ENCODE results near the gene HIVEP3. TPM values are rescaled to one million over a fixed set of nuclear protein-coding genes. Genes with fewer than 3 reads are reported as not detected.

The HIVEP3 gene
- total RNA-seq, 1 experiment from 2014 or later, result 0.55 TPM

DNA sequence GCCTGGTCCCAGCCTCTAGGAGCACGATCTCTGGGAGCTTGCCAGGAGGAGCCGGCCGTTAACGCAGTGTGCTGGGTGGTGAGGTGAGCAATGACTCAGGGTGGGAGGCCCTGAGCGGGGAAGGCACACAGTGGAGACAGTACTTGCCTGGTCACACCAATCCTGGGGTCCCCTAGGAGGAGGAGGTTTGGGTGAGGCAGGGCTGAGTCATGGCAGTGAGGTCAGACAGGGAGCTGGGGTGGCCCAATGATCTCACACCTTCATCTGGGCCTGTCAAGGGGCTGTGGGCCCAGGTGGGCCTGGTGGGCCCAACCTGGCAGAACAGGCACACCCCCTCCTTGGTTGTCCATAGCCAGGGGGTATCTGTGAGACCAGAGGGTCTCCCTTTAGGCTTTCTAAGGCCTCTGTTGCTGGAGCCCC lies 425.6 kb downstream of the HIVEP3 start (continued):
- TF ChIP-seq ESRRA (CRISPR knock-in tag; IDR thresholded peaks at IDR 0.05; ENCODE audit: borderline replicate concordance), result no peak
- no peak for TF ChIP-seq ATF2 (CRISPR knock-in tag; IDR thresholded peaks at IDR 0.05; ENCODE audit: borderline replicate concordance, low read depth)

DNA sequence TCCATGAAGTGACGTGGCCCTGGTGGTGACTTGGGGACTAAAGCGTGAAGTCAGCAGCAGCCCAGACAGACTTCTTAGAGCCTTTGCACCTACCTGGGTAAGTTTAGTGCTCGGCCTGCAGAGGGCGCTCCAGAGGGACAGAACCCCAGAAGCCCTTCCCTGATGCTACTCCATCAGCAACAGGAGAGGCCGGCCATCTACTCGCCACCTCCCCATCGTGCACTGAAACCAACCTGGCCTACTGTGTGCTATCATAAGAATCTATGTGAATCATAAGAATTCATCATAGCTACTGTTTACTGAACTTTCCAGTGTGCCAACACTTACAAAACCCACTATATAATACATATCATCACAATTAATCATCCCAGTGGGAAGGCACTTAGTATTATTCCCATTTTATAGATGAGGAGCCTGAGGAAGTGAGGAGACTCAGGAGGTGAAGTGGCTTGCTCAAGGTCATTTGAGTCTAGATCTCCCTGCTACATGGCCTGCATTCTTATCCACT lies 426.3 kb downstream of the HIVEP3 start:
- H3K27me3 Mint-ChIP-seq (ENCODE audit: low read depth), result peaks cover 24% of the 10 kb centered on the region
- ChIA-PET POLR2A (no interaction called here), CTCF (interaction anchor here (0.5 to 5.2 kb wide), 33 partner anchors 8 to 209 kb away, joined by 3 to 57 read pairs (median 4); partner anchors contain the start of gene EDN2)
- peak; percentile 84 for DNase-seq (ENCODE audit: low spot score)
- no peak overlapping the region for H3K4me3 Mint-ChIP-seq
- no peaks in the 10 kb centered on the region for H3K36me3 Mint-ChIP-seq
- H3K9me3 Mint-ChIP-seq, result peaks cover 9% of the 10 kb centered on the region
- H3K4me1 Mint-ChIP-seq, result peaks cover 27% of the 10 kb centered on the region
- H3K27ac Mint-ChIP-seq, result no peak overlapping the region
- peak; percentile 60 for ATAC-seq
- TF ChIP-seq CTCF (IDR thresholded peaks at IDR 0.05), result peak; percentile 63
- TF ChIP-seq NR2C2 (CRISPR knock-in tag; IDR thresholded peaks at IDR 0.05), result no peak
- no peak for TF ChIP-seq MLX (CRISPR knock-in tag; IDR thresholded peaks at IDR 0.05)
- no peak for TF ChIP-seq ZNF532 (CRISPR knock-in tag; IDR thresholded peaks at IDR 0.05; ENCODE audit: borderline replicate concordance)
- TF ChIP-seq, protein P1, sequence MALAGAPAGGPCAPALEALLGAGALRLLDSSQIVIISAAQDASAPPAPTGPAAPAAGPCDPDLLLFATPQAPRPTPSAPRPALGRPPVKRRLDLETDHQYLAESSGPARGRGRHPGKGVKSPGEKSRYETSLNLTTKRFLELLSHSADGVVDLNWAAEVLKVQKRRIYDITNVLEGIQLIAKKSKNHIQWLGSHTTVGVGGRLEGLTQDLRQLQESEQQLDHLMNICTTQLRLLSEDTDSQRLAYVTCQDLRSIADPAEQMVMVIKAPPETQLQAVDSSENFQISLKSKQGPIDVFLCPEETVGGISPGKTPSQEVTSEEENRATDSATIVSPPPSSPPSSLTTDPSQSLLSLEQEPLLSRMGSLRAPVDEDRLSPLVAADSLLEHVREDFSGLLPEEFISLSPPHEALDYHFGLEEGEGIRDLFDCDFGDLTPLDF (CRISPR knock-in tag; IDR thresholded peaks at IDR 0.05), result no peak
- no peak for TF ChIP-seq ZNF671 (CRISPR knock-in tag; IDR thresholded peaks at IDR 0.05)
- no peak for TF ChIP-seq RORB (CRISPR knock-in tag; IDR thresholded peaks at IDR 0.05)
- TF ChIP-seq E2F4 (CRISPR knock-in tag; IDR thresholded peaks at IDR 0.05; ENCODE audit: borderline replicate concordance, low read depth), result no peak

DNA sequence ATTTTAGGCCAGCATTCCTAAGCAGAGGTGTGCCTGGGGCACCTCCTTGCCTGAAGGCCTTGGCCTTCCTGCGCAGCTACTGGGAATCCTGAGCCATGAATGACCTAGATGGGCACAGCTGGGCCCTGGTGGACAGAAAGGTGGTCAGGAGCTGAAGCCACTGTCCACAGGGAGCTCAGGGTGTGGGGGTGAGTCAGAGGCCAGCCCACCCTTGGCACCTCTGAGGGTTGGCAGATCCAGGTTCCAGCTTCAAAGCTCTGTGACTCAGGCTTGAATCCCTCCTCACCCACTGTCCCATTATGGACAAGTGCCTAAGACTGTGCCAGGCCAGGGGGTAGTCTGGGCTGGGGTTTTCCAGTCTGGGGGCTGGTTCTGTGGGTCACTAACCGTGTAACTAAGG lies 427.8 kb downstream of the HIVEP3 start:
- Mint-ChIP-seq H3K27me3 (ENCODE audit: low read depth) (peaks cover 24% of the 10 kb centered on the region), H3K4me1 (peaks cover 36% of the 10 kb centered on the region), H3K36me3 (no peaks in the 10 kb centered on the region), H3K27ac (no peak overlapping the region), H3K4me3 (no peak overlapping the region), H3K9me3 (peaks cover 9% of the 10 kb centered on the region)
- no peak for DNase-seq (ENCODE audit: low spot score)
- ChIA-PET POLR2A (interaction anchor here (0.7 kb wide), 1 partner anchor 14 kb away, joined by 3 read pairs; no protein-coding TSS in a partner anchor), CTCF (interaction anchor here (1.1 to 3.9 kb wide), 7 partner anchors 7 to 87 kb away, joined by 5 to 57 read pairs (median 6); partner anchors contain the start of gene EDN2)
- ATAC-seq, result no peak
- TF ChIP-seq JAZF1 (CRISPR knock-in tag; IDR thresholded peaks at IDR 0.05), result no peak
- TF ChIP-seq AR (CRISPR knock-in tag; IDR thresholded peaks at IDR 0.05), result no peak
- no peak for TF ChIP-seq PRRX2 (CRISPR knock-in tag; IDR thresholded peaks at IDR 0.05)
- TF ChIP-seq MLX (CRISPR knock-in tag; IDR thresholded peaks at IDR 0.05), result no peak
- TF ChIP-seq IRF1 (CRISPR knock-in tag; IDR thresholded peaks at IDR 0.05), result no peak
- TF ChIP-seq GABPB1 (CRISPR knock-in tag; IDR thresholded peaks at IDR 0.05), result no peak
- no peak for TF ChIP-seq ZNF671 (CRISPR knock-in tag; IDR thresholded peaks at IDR 0.05)
- no peak for TF ChIP-seq ATF3 (CRISPR knock-in tag; conservative IDR thresholded peaks at IDR 0.05)

Measured in WTC11 (cell line).